CD4-positive, alpha-beta T cell treated with Interleukin-12 subunit alpha and Interleukin-12 subunit beta, for 1 hour (primary cell): ENCODE measurements around the gene RCAN3.
A peak's percentile ranks its signal among the peaks of the same experiment; 100 is the strongest.
"Not testable (repeated sequence)": the region's sequence is repeated elsewhere in the genome, so short reads cannot be mapped to it uniquely, and the experiment has no call there.

Source experiments
- DNase-seq: peaks from one replicate; pipeline ENCODE4 v3.0.0-alpha.2; 2020

The RCAN3 gene

GRCh38 chr1:24514946-24515345, 12.3 kb downstream of the RCAN3 start:
- no peak for DNase-seq

DNA sequence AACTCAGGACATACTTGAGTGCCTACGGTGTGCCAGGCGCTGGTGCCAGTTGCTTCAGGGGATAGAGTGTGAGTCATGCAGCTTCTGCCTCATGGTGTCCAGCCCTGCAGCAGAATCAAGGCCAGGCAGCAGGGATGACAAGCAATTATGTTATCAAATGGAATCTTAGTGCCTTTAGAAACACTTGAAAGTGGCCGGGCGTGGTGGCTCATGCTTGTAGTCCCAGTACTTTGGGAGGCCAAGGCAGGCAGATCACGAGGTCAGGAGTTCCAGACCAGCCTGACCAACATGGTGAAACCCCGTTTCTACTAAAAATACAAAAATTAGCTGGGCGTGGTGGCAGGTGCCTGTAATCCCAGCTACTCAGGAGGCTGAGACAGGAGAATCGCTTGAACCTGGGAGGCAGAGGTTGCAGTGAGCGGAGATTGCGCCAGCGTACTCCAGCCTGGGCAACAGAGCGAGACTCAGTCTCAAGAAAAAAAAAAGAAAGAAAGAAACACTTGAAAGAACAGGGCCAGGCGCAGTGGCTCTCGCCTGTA, 13.1 kb downstream of the RCAN3 start:
- not testable (repeated sequence) for DNase-seq

- DNase-seq: no peak
Observed at GRCh38 chr1:24516506-24516905, 13.9 kb downstream of the RCAN3 start.

- no peak for DNase-seq
Observed at GRCh38 chr1:24517898-24518297, 15.3 kb downstream of the RCAN3 start.

- not testable (repeated sequence) for DNase-seq
Observed at GRCh38 chr1:24520282-24520681, 17.6 kb downstream of the RCAN3 start.

GRCh38 chr1:24525606-24526005, 23.0 kb downstream of the RCAN3 start:
- no peak for DNase-seq

DNA sequence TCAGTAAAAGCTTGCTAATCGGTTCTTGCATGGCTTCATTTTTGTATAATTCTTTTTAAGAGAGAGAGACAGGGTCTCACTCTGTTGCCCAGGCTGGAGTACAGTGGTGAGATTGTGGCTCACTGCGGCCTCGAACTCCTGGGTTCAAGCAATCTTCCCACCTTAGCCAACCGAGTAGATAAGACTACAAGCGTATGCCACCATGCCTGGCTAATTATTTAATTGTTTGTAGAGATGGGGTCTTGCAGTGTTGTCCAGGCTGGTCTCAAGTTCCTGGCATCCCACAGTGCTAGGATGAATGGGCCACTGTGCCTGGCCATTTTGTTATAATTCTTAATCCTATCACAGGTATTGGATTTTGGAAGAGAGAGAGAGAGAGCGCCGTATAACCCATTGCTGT, 23.4 kb downstream of the RCAN3 start:
- no peak for DNase-seq

- DNase-seq: peak; percentile 67
Observed at GRCh38 chr1:24526940-24527542, 24.4 kb downstream of the RCAN3 start.

GRCh38 chr1:24528744-24529143, 26.1 kb downstream of the RCAN3 start:
- DNase-seq: no peak

GRCh38 chr1:24529292-24529691, 26.7 kb downstream of the RCAN3 start:
- DNase-seq: not testable (repeated sequence)

DNA sequence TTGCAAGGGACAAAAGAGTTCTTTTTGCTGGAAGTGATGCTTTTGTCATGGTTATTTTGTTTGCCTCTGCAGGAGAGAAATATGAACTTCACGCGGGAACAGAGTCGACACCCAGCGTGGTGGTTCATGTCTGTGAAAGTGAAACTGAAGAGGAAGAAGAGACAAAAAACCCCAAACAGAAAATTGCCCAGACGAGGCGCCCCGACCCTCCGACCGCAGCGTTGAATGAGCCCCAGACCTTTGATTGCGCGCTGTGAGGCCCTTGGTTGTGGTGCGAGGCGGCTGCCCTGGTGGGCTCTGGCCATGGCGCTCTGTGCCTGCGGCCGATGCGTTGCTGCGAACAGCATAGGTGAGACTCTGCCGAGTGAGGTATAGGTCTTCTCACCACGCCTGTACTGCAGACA, 32.4 kb downstream of the RCAN3 start:
- DNase-seq: peak; percentile 82

DNA sequence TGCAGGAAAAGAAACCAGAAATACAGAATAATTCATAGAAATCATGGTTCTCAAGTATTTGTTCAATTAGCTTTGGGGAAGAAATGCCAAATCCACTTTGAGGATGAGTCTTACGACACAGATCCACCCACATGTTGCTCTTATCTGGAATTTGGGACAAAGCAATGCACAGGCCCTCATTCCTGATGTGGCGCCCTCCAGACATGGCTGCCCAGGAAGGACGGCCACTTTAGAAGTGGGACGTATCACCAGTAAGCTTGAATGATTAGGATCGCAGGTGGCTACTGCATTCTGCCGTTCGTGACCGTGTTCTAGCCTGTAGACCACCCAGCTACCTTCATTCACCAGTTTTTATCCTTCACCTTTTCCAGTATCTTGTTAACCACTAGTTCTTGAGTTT, 33.1 kb downstream of the RCAN3 start:
- DNase-seq: no peak

GRCh38 chr1:24536391-24536840, 33.8 kb downstream of the RCAN3 start:
- peak; percentile 76 for DNase-seq

- DNase-seq: no peak
Observed at GRCh38 chr1:24540051-24540905, 37.6 kb downstream of the RCAN3 start.

- no peak for DNase-seq
Observed at GRCh38 chr1:24540906-24541710, 38.5 kb downstream of the RCAN3 start.

GRCh38 chr1:24541711-24542346, 39.2 kb downstream of the RCAN3 start:
- no peak for DNase-seq

DNA sequence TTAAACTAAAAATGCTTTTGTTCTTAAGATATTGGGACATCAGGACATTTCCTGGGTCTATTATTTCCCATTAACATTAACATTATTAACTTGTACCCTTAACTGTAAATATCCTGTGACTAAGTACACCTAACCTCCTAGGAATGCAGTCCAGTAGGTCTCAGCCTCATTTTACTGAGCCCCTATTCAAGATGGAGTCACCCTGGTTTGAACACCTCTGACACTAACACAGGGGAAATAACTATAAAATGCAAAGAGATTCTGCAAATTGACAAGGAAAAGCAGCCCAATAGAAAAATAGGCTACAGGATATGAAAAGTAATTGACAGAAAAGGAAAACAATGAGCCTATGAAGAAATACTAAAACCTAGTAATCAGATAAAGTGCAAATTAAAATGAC, 41.6 kb downstream of the RCAN3 start:
- no peak for DNase-seq

GRCh38 chr1:24545662-24546061, 43.0 kb downstream of the RCAN3 start:
- DNase-seq: no peak

DNA sequence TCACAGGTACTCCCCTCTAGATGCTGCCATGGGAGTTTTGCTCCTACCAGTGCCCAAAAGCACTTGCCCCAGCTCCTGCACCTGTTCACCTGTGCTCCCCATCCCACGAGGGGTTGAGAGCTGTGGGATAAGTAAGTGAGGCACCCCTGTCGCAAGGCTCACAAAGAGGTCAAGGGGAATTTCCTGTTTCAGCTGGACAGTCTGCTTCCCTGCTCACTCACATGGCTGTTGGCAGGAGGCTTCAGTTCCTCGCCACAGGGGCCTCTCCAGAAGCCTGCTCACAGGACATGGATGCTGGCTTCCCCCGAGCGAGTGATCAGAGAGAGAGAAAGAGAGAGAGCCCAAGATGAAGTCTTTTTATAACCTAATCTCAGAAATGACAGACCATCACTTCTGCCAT, 44.6 kb downstream of the RCAN3 start:
- DNase-seq: no peak

DNA sequence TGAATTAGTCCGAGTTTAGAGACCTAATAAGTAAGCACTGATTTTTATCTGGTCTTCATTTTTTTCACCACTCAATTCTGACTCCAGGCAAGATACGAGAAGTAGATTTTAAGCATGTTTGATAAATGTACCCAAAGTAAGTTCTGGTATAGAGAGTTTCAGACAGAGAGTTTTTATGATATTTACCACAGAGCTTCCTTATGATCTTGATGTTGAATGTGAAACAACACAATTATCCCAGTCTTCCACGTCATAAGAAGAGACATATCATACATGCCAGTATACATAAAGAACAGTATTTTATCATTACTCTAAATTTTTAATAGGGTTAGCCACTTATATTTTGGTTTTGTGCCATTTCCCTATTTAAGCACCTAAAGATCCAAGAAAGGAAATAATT, 45.4 kb downstream of the RCAN3 start:
- DNase-seq: no peak

DNA sequence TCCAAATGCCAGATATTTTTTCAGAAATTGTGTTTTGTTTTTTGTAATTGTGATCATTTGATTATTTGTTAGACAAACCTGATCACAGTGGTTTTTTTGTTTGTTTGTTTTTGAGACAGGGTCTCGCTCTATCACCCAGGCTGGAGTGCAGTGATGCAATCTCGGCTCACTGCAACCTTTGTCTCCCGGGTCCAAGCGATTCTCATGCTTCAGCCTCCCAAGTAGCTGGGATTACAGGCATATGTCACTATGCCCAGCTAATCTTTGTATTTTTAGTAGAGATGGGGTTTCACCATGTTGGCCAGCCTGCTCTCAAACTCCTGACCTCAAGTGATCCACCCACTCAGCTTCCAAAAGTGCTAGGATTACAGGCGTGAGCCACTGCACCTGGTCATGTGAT, 46.6 kb downstream of the RCAN3 start:
- DNase-seq: not testable (repeated sequence)

DNA sequence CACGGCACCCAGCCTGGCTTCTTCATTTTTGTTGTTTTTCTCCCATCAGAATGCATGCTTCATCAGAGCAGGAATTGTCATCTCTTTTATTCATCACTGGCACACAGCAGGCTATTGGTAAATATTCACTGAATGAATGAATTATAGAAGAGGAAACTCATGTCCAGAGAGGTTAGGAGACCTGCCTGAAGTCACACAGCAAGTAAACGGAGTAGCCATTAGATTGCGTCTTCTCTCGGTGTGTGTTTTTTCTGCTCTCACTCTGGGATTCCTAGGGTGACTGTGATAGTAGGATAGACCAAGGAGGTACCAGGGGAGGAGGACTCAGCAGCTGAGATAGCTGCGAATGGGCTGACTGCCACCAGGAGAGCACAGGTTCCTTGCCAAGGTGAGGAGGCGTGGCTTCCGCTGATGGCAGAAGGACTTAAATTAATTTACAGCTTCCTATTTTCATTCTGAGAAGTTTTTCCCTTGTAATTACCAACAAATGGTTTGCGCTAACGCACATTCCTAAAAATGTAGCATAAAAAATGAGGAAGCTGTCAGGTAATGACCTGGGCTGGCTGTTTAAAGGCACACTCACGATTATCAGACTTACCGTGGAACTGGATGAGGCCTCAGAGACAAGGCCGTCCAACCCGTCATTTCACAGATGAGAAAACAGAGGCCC, 48.8 kb downstream of the RCAN3 start:
- DNase-seq: no peak
